Activated T-cell treated with anti-CD3 and anti-CD28 coated beads, Interleukin-2, amount 50 U/mL, for 24 hours (primary cell): ENCODE measurements around the gene DGLUCY.
"Not testable (repeated sequence)": the region's sequence is repeated elsewhere in the genome, so short reads cannot be mapped to it uniquely, and the experiment has no call there.

Source experiments
- DNase-seq: peaks from one replicate; pipeline ENCODE4 v3.0.0-alpha.2; 2020
- H3K27ac Mint-ChIP-seq: 2 replicates; pipeline ENCODE4 v1.8.0; 2020; ENCODE audit warnings: mild to moderate bottlenecking, mixed read lengths
- H3K27me3 Mint-ChIP-seq: 2 replicates; pipeline ENCODE4 v1.8.0; 2020; ENCODE audit warnings: mixed read lengths
- H3K36me3 Mint-ChIP-seq: 2 replicates; pipeline ENCODE4 v1.8.0; 2020; ENCODE audit warnings: low read depth, mixed read lengths
- H3K4me1 Mint-ChIP-seq: 2 replicates; pipeline ENCODE4 v1.8.0; 2020; ENCODE audit warnings: low read depth, mixed read lengths
- H3K4me3 Mint-ChIP-seq: 2 replicates; pipeline ENCODE4 v1.8.0; 2020; ENCODE audit warnings: mild to moderate bottlenecking, moderate library complexity, mixed read lengths
- H3K9me3 Mint-ChIP-seq: 2 replicates; pipeline ENCODE4 v1.8.0; 2020; ENCODE audit warnings: mixed read lengths

Gene DGLUCY

DNA sequence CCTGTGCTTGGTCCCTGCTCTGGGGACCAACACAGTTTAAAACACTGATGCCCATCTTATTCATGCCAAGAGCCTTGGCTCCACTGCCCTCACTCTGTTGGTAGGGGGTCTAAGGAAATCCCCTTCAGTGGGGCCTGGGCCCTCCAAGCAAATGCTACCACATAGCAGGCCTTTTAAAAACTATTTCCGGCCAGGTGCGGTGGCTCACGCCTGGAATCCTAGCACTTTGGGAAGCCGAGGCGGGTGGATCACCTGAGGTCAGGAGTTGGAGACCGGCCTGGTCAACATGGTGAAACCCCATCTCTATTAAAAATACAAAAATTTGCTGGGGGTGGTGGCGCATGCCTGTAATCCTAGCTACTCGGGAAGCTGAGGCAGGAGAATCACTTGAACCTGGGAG lies 131.7 kb downstream of the DGLUCY start:
- not testable (repeated sequence) for H3K9me3 Mint-ChIP-seq, DNase-seq, H3K27me3 Mint-ChIP-seq
- peaks cover 95% of the 10 kb centered on the region for H3K4me1 Mint-ChIP-seq
- H3K27ac Mint-ChIP-seq = peak overlapping the region; percentile 98
- H3K4me3 Mint-ChIP-seq = peak overlapping the region; percentile 80
- H3K36me3 Mint-ChIP-seq = peaks cover 26% of the 10 kb centered on the region

DNA sequence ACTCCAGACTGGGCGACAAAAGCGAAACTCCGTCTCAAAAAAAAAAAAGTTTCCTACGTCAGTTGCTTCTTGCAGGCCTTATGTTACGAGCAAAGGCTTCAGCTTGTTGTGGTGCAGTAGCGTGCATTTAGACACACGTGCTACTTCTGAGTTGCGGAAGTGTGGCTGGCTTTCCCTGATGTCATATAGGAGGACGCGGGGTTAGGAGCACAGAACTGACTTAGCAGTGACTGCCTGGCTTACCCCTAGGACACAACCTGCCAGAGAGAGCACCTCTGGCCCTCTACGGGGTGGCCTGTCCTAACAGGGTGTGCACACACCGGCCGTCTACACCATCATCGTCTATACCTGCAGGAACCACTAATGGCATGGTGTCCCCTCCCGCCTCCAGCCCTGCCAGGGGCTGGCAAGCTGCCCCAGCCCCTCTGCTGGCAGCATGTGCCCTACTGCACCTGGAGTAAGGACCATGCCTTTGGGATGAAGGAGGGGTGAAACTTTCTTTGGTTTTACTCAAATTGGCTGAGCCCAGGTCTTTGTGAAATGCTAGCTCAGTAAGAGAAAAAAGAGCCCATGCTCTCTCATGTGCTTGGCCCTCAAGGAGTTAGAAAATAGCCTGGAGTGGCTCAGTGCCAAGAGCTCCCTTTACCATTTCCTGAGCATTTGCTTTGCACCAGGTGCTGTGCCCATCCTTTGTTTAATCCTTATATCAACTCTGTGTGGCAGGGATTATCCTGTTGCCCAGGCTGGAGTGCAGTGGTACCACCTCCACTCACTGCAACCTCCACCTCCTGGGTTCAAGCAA lies 132.4 kb downstream of the DGLUCY start:
- peak; percentile 75 for DNase-seq

DNA sequence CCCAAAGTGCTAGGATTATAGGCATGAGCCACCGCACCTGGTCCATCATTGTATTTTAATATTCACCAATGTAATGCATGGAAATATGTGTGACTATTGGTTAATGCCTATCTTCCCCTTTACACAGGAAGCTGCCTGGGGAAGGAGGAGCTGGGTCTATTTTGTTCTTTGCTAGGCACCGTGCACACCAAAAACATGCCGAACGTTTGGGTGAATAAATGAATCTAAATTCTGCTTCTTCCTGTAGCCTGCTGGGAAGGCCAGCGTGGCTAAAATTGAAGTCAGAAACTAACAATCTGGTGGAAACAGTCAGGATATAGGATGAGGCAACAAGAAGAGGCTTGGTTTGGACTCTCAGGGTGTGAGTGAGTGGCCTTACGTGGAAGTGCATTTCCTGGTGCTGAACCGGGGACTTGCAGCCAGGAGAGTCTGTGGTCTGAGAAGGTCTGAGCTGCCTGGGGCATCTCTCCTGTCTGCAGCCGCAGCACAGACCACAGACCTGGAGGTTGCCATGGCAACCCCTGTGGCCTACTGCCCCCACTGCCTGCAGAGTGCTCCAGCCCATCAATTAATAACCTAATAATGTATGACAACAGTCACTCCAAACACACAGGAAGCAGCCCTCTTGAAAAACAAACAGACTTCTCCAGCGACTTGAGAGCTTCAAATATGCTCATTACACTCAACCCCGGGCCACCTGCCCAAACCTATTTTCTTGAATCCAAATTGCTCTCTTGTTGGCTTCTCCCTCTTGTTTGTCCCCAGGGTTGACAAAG lies 136.2 kb downstream of the DGLUCY start:
- Mint-ChIP-seq H3K4me1 (peaks cover 86% of the 10 kb centered on the region), H3K27me3 (no peaks in the 10 kb centered on the region), H3K27ac (peak overlapping the region; percentile 88), H3K9me3 (peaks cover 4% of the 10 kb centered on the region), H3K4me3 (peak overlapping the region; percentile 27), H3K36me3 (peaks cover 16% of the 10 kb centered on the region)
- no peak for DNase-seq

More for the DNA sequence above, 132.4 kb downstream of the DGLUCY start:
- H3K4me1 Mint-ChIP-seq = peaks cover 94% of the 10 kb centered on the region
- H3K27me3 Mint-ChIP-seq = no peaks in the 10 kb centered on the region
- H3K27ac Mint-ChIP-seq = peak overlapping the region; percentile 98
- peaks cover 25% of the 10 kb centered on the region for H3K36me3 Mint-ChIP-seq
- peak overlapping the region; percentile 80 for H3K4me3 Mint-ChIP-seq
- peaks cover 4% of the 10 kb centered on the region for H3K9me3 Mint-ChIP-seq

DNA sequence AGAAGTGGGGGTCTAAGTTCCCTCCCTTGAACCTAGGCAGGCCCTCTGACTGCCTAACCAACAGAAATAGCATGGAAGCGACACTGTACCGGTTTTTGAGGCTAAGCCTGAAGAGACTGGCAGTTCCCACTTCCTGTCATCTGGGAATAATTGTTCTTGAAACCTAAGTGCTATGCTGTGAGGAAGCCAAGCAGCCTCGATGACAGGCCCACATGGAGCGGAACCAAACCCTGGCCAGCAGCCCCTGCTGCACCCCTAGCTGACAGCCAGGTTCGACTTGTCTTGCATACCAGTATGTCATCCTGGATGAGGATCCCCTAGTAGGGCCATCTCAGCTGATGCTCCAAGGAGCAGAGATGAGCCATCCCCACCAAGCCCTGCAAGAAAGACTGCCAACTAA lies 137.0 kb downstream of the DGLUCY start:
- DNase-seq = no peak
- Mint-ChIP-seq H3K4me3 (no peak overlapping the region), H3K36me3 (peaks cover 16% of the 10 kb centered on the region), H3K27me3 (no peaks in the 10 kb centered on the region), H3K4me1 (peaks cover 80% of the 10 kb centered on the region), H3K27ac (peak overlapping the region; percentile 88), H3K9me3 (peaks cover 4% of the 10 kb centered on the region)

DNA sequence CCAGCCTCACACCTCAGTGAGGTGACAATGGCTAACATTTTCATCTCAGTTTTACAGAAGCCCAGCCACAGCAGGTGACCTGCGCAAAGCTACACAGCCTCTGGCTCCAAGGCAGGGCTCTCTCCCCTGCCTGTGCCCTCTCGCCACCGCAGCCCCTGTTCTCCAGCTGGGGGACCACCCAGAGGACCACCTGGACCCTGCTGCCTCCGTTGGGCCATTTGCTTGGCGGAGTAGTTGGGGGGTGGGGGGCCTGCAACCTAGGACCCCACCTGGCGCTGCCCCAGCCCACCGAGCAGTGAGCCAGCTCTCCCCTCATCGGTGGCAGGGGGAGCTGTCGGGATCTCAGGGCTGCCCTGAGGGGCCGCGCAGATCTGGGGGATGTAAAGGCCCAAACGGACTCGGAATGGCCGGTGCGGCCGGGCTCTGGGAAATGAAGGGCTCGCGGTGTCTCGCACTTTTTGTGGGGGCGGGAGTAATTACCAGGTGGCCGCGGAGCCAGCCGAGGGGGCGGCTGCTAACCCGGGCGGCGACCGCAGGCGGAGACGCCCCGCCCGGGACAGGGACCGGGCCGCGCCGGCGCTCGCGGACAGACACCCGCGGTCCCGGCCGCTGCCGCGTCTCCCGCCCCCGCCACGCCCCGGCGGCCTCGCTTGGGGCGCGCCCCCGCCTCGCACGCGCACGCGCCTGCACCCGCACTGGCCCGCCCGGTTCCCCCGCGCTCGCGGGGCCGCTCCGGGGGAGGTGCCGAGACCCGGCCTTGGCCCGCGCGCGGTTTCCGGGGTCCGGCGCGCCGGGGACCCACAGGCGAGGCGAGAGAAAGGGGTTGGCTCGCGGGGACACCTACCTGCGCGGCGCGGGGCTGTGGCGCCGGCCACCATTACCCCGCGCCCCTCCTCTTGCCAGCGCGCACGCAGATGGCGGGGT lies 139.3 kb downstream of the DGLUCY start:
- Mint-ChIP-seq H3K36me3 (peaks cover 3% of the 10 kb centered on the region), H3K27ac (peak overlapping the region; percentile 82), H3K27me3 (no peaks in the 10 kb centered on the region), H3K4me1 (peaks cover 73% of the 10 kb centered on the region), H3K4me3 (peak overlapping the region; percentile 63), H3K9me3 (no peaks in the 10 kb centered on the region)
- peak; percentile 73 for DNase-seq

DNA sequence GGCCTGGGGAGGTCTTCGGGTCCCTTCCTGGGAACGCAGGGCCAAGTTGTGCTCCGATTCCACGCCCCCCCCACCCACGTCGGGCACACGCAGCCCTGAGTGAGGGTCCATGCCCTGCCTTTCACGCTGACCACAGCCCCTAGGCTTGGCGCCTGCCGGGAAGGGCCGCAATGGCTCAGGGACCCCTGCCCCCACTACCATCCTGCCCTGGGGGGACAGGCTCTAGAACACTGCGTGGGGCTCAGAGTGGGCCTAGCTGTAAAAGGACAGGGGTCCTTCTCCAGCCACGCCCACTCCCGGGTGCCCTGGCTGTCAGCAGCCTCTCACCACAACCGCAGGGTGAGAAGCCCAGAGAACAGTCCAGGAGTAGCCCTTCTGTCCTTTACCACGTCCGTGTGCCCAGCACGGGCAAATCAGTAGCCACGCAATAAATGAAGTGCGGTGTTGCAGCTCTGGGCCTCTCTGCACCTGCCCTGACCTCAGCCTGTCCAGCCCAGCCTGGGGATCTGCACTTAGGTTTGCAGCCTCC lies 140.0 kb downstream of the DGLUCY start:
- H3K36me3 Mint-ChIP-seq = peaks cover 3% of the 10 kb centered on the region
- no peaks in the 10 kb centered on the region for H3K27me3 Mint-ChIP-seq
- H3K9me3 Mint-ChIP-seq = no peaks in the 10 kb centered on the region
- peak overlapping the region; percentile 76 for H3K27ac Mint-ChIP-seq
- peaks cover 71% of the 10 kb centered on the region for H3K4me1 Mint-ChIP-seq
- no peak for DNase-seq
- peak overlapping the region; percentile 63 for H3K4me3 Mint-ChIP-seq

DNA sequence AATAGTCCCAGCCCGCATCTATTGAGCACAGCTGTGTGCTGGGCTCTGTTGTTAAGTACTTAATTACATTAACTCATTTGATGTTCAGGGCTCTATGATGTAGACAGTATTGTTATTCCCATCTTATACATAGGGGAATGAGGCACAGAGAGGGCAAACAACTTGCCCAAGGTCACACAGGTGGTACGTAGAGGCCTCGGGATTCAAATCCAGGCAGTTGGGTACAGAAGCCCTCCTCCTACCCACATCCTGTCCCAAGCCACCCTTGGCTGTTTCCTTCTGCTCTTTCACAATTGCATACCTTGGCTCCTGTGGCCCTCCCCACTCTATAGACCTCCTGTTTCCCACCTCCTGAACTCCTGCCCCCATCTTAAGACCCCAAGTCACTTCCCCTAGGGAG lies 140.6 kb downstream of the DGLUCY start:
- peak overlapping the region; percentile 76 for H3K27ac Mint-ChIP-seq
- no peak for DNase-seq
- H3K4me1 Mint-ChIP-seq = peaks cover 69% of the 10 kb centered on the region
- peaks cover 3% of the 10 kb centered on the region for H3K36me3 Mint-ChIP-seq
- H3K9me3 Mint-ChIP-seq = no peaks in the 10 kb centered on the region
- H3K4me3 Mint-ChIP-seq = peak overlapping the region; percentile 63
- no peaks in the 10 kb centered on the region for H3K27me3 Mint-ChIP-seq

DNA sequence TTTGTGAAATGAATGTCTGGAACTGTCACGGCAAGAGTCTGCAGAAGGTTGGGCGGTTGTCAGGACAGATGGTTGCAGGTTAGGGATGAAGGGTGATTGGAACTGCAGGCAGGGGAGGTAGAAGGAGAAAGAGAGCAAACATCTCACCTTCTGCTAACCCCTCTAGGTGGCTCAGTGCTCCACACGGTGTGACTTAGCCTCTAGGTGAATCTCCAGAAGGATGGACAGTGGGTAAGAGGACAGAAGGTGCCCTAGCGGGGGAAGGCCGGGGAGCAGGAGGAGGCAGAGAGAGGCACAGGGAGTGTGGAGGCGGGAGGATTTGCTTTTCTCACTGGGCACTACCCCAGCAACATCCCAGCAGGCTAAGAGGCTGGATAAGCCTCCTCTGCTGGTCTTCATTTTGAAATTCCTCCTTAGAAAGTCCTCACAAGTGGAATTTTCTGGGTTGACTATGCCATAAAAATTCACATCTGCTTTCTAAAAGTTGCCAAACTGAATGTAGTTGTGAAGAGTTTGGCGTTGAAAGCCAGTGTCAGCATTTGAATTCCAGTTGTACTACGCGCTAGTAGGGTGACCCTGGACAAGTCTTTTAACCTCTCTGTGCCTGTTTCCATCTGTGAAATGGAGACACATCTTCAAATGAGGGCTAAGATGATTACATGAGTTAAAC lies 141.3 kb downstream of the DGLUCY start:
- no peaks in the 10 kb centered on the region for H3K27me3 Mint-ChIP-seq
- H3K4me3 Mint-ChIP-seq = no peak overlapping the region
- H3K4me1 Mint-ChIP-seq = peaks cover 69% of the 10 kb centered on the region
- no peak for DNase-seq
- H3K9me3 Mint-ChIP-seq = no peaks in the 10 kb centered on the region
- no peak overlapping the region for H3K27ac Mint-ChIP-seq
- H3K36me3 Mint-ChIP-seq = peaks cover 3% of the 10 kb centered on the region

DNA sequence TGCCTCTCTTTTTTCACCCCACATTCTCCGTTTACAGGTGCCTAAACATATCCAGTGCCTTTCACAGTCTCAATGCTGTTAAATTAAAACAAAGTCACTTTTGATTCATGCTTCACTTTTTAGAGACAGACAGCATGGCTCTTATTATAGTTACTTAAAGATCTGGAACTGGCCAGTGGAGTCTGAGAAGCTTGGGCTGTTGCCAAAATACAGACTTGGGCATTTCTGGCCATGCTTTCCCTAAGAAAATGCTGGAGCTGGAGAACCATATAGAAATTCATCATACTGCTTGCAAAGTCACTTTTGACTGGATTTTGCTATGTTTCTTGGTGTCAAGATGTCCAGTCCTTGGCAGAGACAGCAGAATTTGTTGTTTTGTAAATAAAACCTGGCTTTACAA lies 142.8 kb downstream of the DGLUCY start:
- Mint-ChIP-seq H3K4me3 (no peak overlapping the region), H3K27me3 (no peaks in the 10 kb centered on the region), H3K9me3 (no peaks in the 10 kb centered on the region), H3K4me1 (peaks cover 66% of the 10 kb centered on the region), H3K36me3 (peaks cover 3% of the 10 kb centered on the region), H3K27ac (no peak overlapping the region)
- DNase-seq = no peak

DNA sequence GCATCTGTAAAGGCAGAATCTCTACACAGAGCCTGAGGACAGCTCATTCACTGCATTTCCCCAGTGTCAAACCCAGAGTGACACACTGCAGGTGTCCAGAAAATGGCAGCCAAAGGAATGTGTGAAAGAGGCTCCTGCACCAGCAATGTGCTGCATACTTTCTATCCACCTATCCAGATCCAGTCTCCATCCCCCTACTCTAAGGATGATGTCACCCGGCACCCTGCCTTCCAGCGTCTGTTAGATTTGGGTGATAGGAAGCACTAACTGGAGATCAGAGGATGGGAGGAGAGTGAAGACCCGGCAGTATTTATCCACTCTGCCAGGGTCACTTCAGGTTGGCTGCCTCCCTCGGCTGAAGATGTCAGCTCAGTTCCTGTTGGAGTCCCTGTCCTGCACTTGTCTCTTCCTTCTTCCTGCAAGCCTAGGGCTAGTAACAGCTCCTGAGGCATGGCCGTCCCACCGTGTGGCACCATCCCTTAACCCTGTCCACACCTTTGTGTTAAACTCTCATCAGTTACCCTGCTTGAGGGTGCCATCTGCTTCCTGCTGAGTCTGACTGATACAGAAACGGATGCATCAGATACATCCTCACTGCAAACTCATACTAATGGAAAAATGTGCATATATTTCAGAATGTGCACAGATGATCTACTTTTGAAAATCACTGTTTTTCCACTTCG lies 143.6 kb downstream of the DGLUCY start:
- Mint-ChIP-seq H3K27ac (peak overlapping the region; percentile 6), H3K4me3 (no peak overlapping the region), H3K27me3 (no peaks in the 10 kb centered on the region), H3K36me3 (no peaks in the 10 kb centered on the region), H3K9me3 (no peaks in the 10 kb centered on the region), H3K4me1 (peaks cover 65% of the 10 kb centered on the region)
- no peak for DNase-seq

DNA sequence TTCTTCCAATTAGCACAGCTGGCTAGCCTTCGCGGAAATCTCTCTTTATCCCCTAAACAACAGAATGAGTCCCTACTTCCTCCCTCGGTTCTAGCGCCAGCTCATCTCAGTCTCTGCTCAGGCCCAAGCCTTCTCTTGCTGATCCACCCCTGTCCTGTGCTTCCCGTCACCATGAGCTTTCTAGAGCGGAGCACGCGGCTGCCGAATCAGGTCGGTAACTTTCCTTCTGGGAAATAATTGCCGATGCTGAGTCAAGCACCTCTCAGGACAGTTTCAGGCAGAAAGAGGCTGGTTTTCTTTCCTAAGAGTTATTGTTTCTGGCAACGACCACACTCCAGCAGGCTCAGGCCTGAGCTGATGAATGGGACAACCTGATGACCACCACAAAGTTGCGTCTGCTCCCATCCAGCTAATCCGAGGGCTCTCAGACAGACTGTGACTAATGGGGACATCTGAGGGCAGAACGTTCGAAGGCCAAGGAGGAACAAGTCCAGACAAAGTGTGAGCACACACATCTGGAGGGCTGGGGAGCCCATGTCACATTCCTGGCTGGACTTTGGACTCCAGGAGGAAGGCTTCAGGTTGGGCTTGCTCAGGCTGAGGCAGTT lies 144.2 kb downstream of the DGLUCY start:
- Mint-ChIP-seq H3K9me3 (no peaks in the 10 kb centered on the region), H3K27me3 (no peaks in the 10 kb centered on the region), H3K4me1 (peaks cover 63% of the 10 kb centered on the region), H3K27ac (peak overlapping the region; percentile 6), H3K36me3 (no peaks in the 10 kb centered on the region), H3K4me3 (no peak overlapping the region)
- no peak for DNase-seq

DNA sequence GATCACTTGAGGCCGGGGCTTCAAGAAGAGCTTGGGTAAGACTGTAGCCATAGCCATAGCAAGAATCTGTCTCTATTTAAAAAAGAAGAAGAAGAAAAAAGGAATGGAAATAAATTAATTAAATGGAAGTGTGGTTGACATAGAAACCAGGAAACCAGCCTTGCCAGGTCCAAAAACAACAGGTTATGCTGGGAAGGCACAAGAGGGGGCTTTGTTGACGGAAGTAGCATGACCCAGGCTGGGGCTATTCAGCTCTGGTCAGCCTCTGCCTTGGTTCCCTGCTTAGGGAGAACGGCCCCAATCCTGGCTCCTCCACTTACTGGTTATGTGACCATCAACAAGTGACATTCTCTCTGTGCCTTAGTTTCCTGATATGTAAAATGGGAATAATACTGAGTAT lies 145.0 kb downstream of the DGLUCY start:
- no peaks in the 10 kb centered on the region for H3K9me3 Mint-ChIP-seq
- H3K27me3 Mint-ChIP-seq = no peaks in the 10 kb centered on the region
- DNase-seq = no peak
- H3K27ac Mint-ChIP-seq = peak overlapping the region; percentile 6
- H3K36me3 Mint-ChIP-seq = no peaks in the 10 kb centered on the region
- peaks cover 68% of the 10 kb centered on the region for H3K4me1 Mint-ChIP-seq
- no peak overlapping the region for H3K4me3 Mint-ChIP-seq

DNA sequence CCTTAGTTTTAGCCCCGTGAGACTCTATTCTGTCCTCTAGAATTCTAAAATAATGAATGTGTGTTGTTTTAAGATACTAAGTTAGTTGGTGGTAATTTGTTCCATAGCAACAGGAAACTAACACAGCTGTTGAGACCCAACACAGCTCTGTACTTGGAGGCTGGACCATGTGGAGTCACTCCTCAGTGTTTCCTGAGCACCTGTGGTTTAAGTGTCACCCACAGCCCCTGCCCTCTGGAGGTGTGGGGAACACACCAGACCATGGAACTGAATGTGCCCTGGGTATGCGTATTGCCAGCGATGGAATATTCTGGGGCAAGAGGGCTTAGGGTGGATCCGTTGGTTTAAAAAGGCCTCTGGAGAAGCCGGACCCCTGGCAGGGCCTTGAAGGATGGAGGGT lies 147.2 kb downstream of the DGLUCY start:
- Mint-ChIP-seq H3K9me3 (no peaks in the 10 kb centered on the region), H3K4me3 (no peak overlapping the region), H3K36me3 (no peaks in the 10 kb centered on the region), H3K27ac (peak overlapping the region; percentile 47), H3K27me3 (no peaks in the 10 kb centered on the region), H3K4me1 (peaks cover 71% of the 10 kb centered on the region)
- no peak for DNase-seq
